ENCODE results near the gene NRXN2.

NRXN2 gene

DNA sequence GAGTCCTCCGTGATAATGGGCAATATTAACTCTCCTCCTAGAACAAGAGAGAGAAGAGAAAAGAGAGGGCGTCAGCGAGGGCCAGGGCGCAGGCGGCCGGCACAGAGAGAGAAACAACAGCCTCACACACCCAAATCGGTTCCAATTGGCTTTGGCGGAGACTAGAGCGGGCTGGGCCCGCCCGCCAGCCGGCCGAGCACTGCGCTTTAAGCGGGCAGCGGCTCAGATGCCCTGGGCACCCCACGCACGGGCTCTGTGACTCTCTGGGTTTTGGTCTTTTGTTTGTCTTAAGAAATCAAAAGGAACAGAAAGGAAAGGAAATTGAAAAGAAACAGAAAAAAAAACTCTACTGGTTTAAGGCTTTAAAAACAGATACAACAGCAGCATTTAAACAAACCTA, 115.0 kb downstream of the NRXN2 start:
- peaks cover 47% of the 10 kb centered on the region for H3K4me1 ChIP-seq (ENCODE audit: insufficient read depth, low read length, poor library complexity, severe bottlenecking)
- H3K4me2 ChIP-seq (ENCODE audit: low read depth, low read length, poor library complexity, severe bottlenecking) = no peak overlapping the region
- H3K9ac ChIP-seq (ENCODE audit: low read depth, low read length, poor library complexity, severe bottlenecking) = no peak overlapping the region
- no peaks in the 10 kb centered on the region for H3K9me2 ChIP-seq (replicated peaks; ENCODE audit: low read depth, low read length)
- no peaks in the 10 kb centered on the region for H3K9me3 ChIP-seq (ENCODE audit: insufficient read depth, low read depth, low read length)
- no peaks in the 10 kb centered on the region for H3K79me2 ChIP-seq (ENCODE audit: insufficient read depth, low read length)
- no peak overlapping the region for H3K4me3 ChIP-seq (ENCODE audit: low read length, poor library complexity, severe bottlenecking)
- no peaks in the 10 kb centered on the region for H3F3A ChIP-seq (ENCODE audit: low read depth)
- H3K27me3 ChIP-seq (ENCODE audit: insufficient read depth, low read length, poor library complexity, severe bottlenecking) = no peaks in the 10 kb centered on the region
- no peak for TF ChIP-seq CTCF (conservative IDR thresholded peaks at IDR 0.05; ENCODE audit: low read length)
- TF ChIP-seq EZH2phosphoT487 (IDR thresholded peaks at IDR 0.05; ENCODE audit: borderline replicate concordance) = no peak
- H2AFZ ChIP-seq (ENCODE audit: low read length) = no peak overlapping the region
- H3K36me3 ChIP-seq (ENCODE audit: insufficient read depth, low read length) = peaks cover 2% of the 10 kb centered on the region; the same call in 1 of the 2 replicates
- H4K20me1 ChIP-seq (ENCODE audit: insufficient read depth, low read length, poor library complexity, severe bottlenecking) = no peaks in the 10 kb centered on the region

- TF ChIP-seq CTCF (conservative IDR thresholded peaks at IDR 0.05; ENCODE audit: low read length) (no peak), EZH2phosphoT487 (IDR thresholded peaks at IDR 0.05; ENCODE audit: borderline replicate concordance) (no peak)
- Histone ChIP-seq H3F3A (ENCODE audit: low read depth) (no peaks in the 10 kb centered on the region), H3K9me2 (replicated peaks; ENCODE audit: low read depth, low read length) (no peaks in the 10 kb centered on the region), H4K20me1 (ENCODE audit: insufficient read depth, low read length, poor library complexity, severe bottlenecking) (no peaks in the 10 kb centered on the region), H3K27me3 (ENCODE audit: insufficient read depth, low read length, poor library complexity, severe bottlenecking) (no peaks in the 10 kb centered on the region), H3K9ac (ENCODE audit: low read depth, low read length, poor library complexity, severe bottlenecking) (no peak overlapping the region), H3K36me3 (ENCODE audit: insufficient read depth, low read length) (no peaks in the 10 kb centered on the region), H2AFZ (ENCODE audit: low read length) (no peak overlapping the region), H3K4me1 (ENCODE audit: insufficient read depth, low read length, poor library complexity, severe bottlenecking) (peaks cover 43% of the 10 kb centered on the region), H3K4me2 (ENCODE audit: low read depth, low read length, poor library complexity, severe bottlenecking) (no peak overlapping the region), H3K4me3 (ENCODE audit: low read length, poor library complexity, severe bottlenecking) (no peak overlapping the region), H3K79me2 (ENCODE audit: insufficient read depth, low read length) (no peaks in the 10 kb centered on the region), H3K9me3 (ENCODE audit: insufficient read depth, low read depth, low read length) (no peaks in the 10 kb centered on the region)
Observed at GRCh38 chr11:64607381-64607985, 115.5 kb downstream of the NRXN2 start.

DNA sequence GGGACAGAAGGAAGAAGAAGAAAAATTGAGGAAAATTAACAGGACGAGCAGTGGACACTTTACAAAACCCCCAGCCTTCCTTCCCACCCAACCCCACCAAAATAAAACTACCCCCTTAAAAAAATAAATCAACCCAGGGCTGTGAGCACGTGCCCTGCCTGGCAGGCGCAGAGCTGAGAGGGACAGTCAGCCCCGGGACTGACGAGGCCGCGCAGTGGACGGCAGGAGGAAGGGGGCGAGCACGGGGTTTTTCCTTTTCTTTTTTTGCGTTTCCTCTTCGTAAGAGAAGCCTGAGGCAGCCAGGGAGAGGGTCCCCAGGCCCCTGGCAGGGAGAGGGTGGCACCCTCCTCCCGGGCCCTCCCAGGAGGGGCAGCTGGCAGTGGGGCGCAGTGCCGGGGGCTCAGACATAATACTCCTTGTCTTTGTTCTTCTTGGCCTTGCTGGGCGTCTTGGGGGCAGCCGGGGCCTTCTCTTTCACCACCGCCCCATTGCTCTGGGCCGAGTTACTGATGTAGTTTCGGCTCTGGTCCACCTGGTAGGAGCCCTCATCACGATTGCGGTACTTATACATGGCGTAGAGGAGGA, 116.1 kb downstream of the NRXN2 start:
- Histone ChIP-seq H2AFZ (ENCODE audit: low read length) (no peak overlapping the region), H3K9ac (ENCODE audit: low read depth, low read length, poor library complexity, severe bottlenecking) (no peak overlapping the region), H3K36me3 (ENCODE audit: insufficient read depth, low read length) (no peaks in the 10 kb centered on the region), H3K9me2 (replicated peaks; ENCODE audit: low read depth, low read length) (no peaks in the 10 kb centered on the region), H3F3A (ENCODE audit: low read depth) (no peaks in the 10 kb centered on the region), H3K4me3 (ENCODE audit: low read length, poor library complexity, severe bottlenecking) (no peak overlapping the region), H3K27me3 (ENCODE audit: insufficient read depth, low read length, poor library complexity, severe bottlenecking) (no peaks in the 10 kb centered on the region), H3K4me2 (ENCODE audit: low read depth, low read length, poor library complexity, severe bottlenecking) (no peak overlapping the region), H4K20me1 (ENCODE audit: insufficient read depth, low read length, poor library complexity, severe bottlenecking) (no peaks in the 10 kb centered on the region), H3K79me2 (ENCODE audit: insufficient read depth, low read length) (no peaks in the 10 kb centered on the region), H3K4me1 (ENCODE audit: insufficient read depth, low read length, poor library complexity, severe bottlenecking) (peaks cover 38% of the 10 kb centered on the region), H3K9me3 (ENCODE audit: insufficient read depth, low read depth, low read length) (no peaks in the 10 kb centered on the region)
- no peak for TF ChIP-seq CTCF (conservative IDR thresholded peaks at IDR 0.05; ENCODE audit: low read length)
- TF ChIP-seq EZH2phosphoT487 (IDR thresholded peaks at IDR 0.05; ENCODE audit: borderline replicate concordance) = no peak

Measured in Loucy (cell line).